HFF-Myc (cell line): ENCODE data around the gene UFSP1.

ENCODE experiments used
- DNase-seq: peaks from one replicate; pipeline ENCODE4 v3.0.0-alpha.2; 2011; ENCODE audit warnings: low read depth; ENCODE audit errors: extremely low read depth
- H3K4me3 ChIP-seq: replicated peaks from 2 replicates; pipeline ENCODE4 v1.5.1; 2011; ENCODE audit warnings: low read depth, mild to moderate bottlenecking, control low read depth, low read length
- TF ChIP-seq, protein P1 (sequence below): IDR thresholded peaks from 2 replicates; pipeline ENCODE4 v1.5.1; 2012; ENCODE audit warnings: mild to moderate bottlenecking, low read depth, low read length, control low read depth; ENCODE audit errors: missing control alignments

The UFSP1 gene

DNA sequence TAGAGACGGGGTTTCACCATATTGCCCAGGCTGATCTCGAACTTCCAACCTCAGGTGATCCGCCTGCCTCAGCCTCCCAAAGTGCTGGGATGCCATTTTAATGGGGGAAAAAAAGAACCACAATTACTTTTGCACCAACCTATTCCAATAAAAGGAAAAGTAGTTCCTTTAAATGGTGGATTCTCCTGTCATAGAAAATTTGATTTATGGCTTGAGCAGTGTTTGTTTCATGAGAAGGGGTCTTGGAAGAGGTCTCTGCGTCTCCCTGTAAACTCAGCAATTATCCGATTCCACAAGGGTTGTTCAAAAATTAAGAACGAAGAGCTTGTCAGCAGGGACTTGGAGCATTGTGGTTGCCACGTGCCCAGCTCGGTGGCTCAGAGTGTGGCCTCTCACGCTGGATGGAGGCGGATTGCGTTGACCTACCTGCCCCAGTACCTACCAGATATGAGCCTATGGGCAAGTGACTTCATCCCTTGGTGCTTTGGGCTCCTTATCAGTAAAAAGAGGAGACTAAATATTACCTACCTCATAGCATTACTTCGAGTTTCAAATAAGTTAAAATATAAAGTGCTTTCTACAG is 25.2 kb downstream of the UFSP1 start:
- no peak for DNase-seq
- TF ChIP-seq, protein P1, sequence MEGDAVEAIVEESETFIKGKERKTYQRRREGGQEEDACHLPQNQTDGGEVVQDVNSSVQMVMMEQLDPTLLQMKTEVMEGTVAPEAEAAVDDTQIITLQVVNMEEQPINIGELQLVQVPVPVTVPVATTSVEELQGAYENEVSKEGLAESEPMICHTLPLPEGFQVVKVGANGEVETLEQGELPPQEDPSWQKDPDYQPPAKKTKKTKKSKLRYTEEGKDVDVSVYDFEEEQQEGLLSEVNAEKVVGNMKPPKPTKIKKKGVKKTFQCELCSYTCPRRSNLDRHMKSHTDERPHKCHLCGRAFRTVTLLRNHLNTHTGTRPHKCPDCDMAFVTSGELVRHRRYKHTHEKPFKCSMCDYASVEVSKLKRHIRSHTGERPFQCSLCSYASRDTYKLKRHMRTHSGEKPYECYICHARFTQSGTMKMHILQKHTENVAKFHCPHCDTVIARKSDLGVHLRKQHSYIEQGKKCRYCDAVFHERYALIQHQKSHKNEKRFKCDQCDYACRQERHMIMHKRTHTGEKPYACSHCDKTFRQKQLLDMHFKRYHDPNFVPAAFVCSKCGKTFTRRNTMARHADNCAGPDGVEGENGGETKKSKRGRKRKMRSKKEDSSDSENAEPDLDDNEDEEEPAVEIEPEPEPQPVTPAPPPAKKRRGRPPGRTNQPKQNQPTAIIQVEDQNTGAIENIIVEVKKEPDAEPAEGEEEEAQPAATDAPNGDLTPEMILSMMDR: no peak
- H3K4me3 ChIP-seq: no peak overlapping the region

DNA sequence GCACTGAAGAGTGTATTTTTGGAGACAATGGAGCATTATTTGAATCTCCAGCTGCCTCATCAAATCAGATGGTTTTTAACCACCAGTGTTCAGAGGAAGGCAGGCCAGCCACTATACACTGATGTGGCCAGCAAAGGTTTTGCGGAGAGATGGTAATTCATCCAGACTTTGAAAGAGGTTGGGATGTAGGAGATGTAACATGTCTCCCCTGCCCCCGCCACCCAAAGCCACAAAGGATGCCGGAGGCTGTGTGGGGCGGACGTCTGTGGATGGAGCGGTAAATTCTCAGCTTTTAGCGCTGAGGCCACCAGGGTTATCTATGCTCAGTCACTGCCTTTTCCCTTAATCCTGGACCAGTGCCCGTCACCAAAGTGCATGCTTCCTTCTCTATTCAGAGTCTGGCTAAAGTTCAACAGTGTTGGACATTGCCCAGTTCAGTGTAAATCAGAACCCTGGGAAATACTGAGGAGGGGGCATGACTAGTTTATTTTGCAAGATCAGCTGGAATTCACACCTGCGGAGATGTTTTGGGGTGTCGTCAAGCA is 26.0 kb downstream of the UFSP1 start:
- TF ChIP-seq, protein P1: no peak
- DNase-seq: no peak
- no peak overlapping the region for H3K4me3 ChIP-seq

DNA sequence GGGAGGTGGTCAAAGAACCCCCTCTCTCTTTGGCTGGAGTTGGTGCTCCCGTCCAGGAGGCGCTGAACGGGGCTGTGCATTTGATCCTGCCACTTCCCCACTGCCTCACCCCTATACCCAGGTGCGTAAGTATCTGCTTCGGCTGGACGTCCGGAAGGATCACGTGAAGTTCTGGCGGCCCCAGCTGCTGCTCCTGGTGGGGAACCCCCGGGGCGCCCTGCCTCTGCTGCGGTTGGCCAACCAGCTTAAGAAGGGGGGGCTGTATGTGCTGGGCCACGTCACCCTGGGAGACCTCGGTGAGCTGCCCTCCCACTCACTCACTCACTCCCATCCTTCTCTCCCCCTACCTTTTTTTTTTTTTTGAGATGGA is 27.9 kb downstream of the UFSP1 start:
- TF ChIP-seq, protein P1: no peak
- no peak overlapping the region for H3K4me3 ChIP-seq
- DNase-seq: no peak

DNA sequence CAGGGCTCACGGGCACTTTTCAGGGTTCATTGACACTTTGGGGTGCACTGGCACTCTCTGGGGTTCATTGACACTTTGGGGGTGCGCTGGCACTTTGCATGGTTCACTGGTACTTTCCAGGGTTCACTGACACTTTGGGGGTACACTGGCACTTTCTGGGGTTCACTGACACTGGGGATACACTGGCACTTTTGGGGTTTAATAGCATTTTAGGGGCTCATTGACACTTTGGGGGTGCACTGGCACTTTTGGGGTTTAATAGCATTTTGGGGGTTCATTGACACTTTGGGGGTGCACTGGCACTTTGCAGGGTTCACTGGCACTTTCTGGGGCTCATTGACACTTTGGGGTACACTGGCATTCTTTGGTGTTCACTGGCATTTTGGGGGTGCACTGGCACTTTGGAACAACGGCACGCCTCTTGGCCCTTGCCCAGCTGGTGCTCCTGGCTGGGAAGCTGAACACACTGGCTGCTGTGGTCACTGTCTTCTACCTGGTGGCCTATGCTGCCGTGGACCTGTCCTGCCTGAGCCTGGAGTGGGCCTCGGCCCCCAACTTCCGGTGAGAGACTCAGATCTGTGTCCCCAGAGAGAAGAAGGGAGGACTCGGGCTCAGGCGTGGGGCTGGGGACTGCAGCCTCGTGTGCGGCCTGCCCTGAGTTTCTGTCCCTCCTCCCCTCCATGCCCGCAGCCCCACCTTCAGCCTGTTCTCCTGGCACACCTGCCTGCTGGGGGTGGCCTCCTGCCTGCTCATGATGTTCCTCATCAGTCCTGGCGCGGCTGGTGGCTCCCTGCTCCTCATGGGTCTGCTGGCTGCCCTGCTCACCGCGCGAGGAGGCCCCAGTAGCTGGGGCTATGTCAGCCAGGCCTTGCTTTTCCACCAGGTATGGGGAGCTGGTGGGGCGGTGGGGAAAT is 28.6 kb downstream of the UFSP1 start:
- no peak for DNase-seq
- TF ChIP-seq, protein P1: no peak
- H3K4me3 ChIP-seq: no peak overlapping the region

DNA sequence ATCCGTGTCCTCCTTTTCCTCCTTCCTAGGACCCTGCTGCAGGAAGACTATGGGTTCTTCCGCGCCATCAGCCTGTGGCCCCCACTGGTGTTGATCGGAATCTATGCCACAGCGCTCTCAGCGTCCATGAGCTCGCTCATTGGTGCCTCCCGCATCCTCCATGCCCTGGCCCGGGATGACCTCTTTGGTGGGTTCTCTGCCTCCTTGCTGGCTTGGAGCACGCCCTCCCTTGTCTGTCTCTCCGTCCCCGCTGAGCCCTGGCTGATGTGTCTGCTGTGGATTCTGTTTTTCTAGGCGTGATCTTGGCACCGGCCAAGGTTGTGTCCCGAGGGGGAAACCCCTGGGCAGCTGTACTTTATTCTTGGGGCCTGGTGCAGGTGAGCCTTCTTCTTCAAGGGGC is 29.7 kb downstream of the UFSP1 start:
- no peak overlapping the region for H3K4me3 ChIP-seq
- no peak for DNase-seq
- TF ChIP-seq, protein P1: no peak

DNA sequence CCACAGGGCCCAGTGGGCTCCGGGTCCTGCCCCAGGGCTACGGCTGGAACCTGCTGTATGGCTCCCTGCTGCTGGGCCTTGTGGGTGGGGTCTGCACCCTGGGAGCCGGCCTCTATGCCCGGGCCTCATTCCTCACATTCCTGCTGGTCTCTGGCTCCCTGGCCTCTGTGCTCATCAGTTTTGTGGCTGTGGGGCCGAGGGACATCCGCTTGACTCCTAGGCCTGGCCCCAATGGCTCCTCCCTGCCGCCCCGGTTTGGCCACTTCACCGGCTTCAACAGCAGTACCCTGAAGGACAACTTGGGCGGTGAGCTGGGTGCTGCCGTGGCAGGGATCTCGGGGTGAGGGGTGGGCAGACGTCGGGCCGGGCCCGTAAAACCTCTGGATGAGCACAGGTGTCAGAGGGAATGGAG is 32.6 kb downstream of the UFSP1 start:
- no peak for DNase-seq
- H3K4me3 ChIP-seq: no peak overlapping the region
- TF ChIP-seq, protein P1: no peak
